GM19324 (cell line): Measurements from ENCODE around the gene ZNF691.
A peak's percentile ranks its signal among the peaks of the same experiment; 100 is the strongest.

ENCODE experiments used
- ATAC-seq: cut with Tn5 transposase; IDR thresholded peaks from one replicate; pipeline ENCODE4 v1.9.1; 2021; ENCODE audit warnings: mild to moderate bottlenecking, moderate library complexity; ENCODE audit not compliant: unreplicated experiment, low FRiP score

The ZNF691 gene

GRCh38 chr1:42831273-42831672, 15.1 kb upstream of the ZNF691 start:
- ATAC-seq = no peak

DNA sequence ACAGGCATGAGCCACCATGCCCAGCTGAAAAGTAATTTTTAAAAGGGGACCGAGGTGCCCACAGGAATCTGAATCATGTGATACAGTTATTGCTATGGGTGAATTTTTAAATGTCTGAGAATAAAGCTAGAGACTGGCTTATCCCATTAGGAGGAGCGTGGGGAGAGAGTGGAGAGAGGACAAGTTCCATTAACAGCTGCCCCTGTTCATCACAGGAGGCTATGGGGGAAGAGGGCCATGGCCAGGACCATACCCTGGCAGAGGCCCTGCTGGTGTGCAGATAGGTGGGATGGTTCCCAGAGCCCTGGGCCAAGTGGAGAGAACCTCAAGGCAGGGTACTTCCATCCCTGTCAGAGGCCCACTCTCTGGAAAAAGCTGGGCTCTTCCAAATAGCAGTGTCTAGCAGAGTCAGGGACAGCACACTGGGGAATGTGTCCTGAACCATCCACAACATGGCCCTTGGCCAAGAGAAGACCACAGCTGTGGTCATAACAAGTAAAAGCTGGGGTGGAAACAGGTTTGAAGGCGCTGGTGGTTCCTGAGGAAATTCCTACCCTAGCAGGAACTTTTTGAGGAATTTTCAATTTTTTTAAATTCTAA, 13.7 kb upstream of the ZNF691 start:
- ATAC-seq = no peak

- no peak for ATAC-seq
Measured at GRCh38 chr1:42833981-42834380, 12.4 kb upstream of the ZNF691 start.

DNA sequence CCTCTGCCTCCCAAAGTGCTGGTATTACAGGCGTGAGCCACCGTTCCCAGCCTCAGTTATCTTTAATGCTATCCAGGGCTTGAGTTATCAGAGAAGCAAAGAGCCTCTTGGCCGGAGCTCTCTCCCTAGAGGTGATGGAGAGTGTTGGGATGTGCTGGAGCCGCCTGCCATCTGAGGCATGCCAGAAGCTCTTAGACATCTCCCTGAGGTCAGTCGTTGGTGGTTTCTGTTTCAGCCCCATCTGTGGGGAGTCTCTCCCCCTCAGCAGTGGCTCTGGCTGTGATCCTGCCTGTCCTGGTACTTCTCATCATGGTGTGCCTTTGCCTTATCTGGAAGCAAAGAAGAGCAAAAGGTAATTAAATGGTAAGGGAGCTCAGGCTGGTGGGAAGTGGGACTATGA, 11.6 kb upstream of the ZNF691 start:
- no peak for ATAC-seq

GRCh38 chr1:42835422-42835821, 11.0 kb upstream of the ZNF691 start:
- ATAC-seq = no peak

GRCh38 chr1:42837709-42838108, 8.7 kb upstream of the ZNF691 start:
- ATAC-seq = no peak

- no peak for ATAC-seq
Measured at GRCh38 chr1:42838482-42839190, 7.8 kb upstream of the ZNF691 start.

DNA sequence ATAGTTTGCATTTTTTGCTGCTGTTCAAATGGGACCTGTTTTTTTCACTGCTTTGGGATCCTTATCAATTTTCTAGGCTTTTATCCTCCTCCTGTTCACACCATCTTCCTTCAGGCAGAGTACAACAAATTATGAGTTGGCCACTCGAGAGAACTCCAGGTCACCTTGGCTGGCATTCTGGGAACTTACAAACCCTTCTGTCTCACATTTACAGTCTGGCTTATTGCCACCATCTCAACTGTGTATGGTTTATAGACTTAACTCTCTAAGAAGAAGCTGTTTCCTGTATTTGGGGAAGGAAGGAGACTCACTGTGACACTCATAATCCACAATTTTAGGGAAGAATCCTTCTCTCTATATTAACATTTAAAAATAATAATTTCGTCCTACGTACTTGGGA, 5.4 kb upstream of the ZNF691 start:
- no peak for ATAC-seq

DNA sequence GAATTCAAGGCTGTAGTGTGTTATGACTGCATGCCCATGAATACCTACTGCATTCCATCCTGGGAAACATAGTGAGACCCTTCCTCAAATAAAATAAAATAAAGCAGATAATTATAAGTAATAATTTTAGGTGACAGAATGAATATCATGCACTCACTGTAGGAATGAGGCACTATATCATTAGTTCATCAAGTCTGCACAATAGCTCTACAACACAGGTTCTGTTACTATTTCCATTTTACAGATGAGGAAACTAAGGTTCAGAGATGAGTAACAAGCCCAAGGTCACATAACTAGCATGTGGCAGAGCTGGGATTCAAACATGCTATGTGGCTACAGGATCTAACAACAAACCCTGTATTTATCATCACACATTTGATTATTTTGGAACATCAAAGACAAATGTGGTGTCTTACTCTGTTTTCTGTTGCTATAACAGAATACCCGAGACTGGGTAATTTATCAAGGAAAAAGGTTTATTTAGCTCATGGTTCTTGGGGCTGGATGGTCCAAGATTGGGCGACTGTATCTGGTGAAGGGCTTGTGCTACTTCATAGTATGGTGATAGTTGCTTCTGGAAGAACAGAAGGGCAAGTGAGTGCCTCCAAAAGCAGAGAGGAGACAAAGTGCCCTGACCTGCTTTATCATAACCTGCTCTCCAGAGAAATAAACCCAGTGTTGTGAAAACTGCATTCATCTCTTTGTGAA, 4.8 kb upstream of the ZNF691 start:
- no peak for ATAC-seq

GRCh38 chr1:42844592-42845140, 1.7 kb upstream of the ZNF691 start:
- no peak for ATAC-seq

DNA sequence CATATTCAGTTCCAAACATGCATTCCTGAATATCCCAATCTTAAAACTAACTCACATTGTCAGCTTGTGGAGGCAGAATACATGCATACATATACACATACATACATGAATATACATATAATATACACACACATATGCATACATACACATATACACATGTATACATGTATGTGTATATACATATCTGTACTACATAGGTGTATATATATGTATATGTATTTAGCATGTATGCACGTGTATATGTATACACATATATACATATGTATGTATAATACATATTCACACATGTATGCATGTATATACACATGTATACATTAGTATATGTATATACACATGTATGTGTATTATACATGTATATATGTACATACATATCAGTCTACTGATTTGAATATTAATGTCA, 1.2 kb upstream of the ZNF691 start:
- ATAC-seq = no peak

DNA sequence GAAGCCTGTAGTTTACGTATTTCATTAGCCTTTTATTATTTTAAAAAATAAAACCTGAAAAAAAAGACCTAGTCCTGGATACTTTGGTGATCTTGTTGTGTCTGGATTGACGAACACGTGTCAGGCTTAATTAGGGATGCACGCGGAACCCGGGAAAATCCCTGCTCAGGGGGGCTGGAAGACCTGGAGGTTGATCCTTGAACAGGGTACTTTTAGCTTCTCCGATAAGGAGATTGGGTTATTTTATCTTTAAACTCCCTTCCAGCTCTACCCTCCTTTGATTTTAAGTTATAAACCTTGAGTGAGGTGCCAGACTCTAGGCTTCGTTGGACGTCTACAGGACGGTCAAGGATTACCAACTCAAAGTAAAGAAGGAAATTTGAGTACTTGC, 552 bp upstream of the ZNF691 start:
- peak; percentile 15 for ATAC-seq

GRCh38 chr1:42847111-42847595, 740 bp downstream of the ZNF691 start:
- ATAC-seq = no peak

DNA sequence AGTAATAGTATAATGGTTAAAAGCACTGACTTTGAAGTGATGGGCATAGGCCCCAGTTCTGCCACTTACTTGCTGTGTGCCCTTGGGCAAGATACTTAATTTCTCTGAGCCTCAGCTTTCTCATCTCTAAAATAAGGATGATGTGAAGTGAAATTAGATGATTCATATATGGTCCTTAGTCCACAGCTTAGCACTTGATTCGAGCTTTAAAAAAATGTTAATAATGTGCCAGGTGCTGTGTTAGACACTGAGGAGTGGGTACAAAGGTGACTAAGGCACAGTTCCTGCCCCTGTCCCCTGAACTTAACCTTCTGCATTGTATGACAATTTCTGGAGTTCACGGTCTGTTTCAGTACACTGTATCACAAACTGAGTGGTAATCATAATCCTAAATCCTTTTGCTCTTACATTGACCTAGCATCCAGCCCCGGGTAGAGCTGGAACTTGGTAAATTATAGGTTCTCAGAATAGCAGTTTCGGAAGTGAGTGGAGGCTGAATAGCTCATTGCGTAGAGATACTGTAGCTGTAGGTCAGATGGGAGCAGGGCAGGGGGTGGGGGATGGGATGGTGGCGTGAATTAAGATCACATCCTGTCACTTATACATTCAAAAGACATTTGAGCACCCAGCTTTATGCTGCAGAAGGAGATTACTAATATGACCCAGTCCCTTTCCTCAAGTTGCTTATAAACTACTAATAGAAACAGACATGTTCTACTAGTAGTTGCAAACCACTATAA, 1.5 kb downstream of the ZNF691 start:
- ATAC-seq = no peak

DNA sequence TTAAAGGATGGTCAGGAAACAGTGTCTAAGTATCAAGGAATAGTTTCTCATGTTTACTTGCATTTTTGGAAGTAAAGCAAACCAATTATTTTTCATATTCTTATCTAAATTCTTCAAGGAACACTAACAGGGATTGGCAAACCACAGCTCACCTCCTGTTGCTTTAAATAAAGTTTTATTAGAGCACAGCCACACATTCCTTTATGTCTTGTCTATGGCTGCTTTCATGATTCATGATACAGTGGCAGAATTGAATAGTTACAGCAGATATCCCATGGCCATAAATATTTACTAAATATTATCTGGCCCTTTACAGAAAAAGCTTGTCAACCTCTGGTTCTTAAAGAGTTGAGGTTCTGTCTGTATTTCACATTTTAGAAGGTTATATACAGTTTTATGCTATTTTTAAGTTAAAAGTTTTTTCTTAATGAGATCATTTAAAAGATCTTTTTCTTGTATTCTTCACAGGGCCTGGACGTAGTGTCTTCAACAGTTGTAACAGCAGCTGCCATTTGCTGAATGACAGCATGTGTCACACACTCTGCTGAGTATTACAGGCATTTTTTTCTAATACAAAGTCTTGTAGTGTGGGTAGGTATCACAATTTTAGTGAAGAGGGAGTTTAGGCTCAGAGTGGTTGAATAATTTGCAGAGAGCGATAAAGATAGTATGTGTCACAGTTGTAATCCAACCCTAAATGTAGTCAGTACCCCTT, 2.6 kb downstream of the ZNF691 start:
- no peak for ATAC-seq

DNA sequence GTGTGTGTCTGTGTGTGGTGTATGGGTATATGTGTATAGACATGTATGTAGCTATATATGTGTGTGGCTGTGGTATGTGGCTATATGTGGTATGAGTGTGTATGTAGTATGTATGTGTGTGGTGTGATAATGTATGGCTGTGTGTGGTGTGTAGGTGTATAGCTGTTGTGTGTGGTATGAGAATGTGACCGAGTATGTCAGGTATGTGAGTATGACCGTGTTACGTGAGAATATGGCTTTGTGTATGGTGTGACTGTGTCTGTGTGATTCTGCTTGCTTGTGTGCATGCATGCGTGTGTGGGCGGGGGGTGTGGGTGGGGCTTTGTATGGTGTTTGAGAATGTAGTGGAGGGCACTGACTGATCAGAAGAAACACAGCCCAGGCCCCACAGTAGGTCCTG, 3.5 kb downstream of the ZNF691 start:
- ATAC-seq = no peak

DNA sequence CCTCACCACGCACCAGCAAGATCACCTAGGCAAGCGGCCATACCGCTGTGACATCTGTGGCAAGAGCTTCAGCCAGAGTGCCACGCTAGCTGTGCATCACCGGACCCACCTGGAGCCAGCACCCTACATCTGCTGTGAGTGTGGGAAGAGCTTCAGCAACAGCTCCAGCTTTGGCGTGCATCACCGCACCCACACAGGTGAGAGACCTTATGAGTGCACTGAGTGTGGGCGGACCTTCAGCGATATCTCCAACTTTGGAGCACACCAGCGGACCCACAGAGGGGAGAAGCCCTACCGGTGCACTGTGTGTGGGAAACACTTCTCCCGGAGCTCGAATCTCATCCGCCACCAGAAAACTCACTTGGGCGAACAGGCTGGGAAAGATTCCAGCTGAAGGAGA, 5.0 kb downstream of the ZNF691 start:
- ATAC-seq = no peak

DNA sequence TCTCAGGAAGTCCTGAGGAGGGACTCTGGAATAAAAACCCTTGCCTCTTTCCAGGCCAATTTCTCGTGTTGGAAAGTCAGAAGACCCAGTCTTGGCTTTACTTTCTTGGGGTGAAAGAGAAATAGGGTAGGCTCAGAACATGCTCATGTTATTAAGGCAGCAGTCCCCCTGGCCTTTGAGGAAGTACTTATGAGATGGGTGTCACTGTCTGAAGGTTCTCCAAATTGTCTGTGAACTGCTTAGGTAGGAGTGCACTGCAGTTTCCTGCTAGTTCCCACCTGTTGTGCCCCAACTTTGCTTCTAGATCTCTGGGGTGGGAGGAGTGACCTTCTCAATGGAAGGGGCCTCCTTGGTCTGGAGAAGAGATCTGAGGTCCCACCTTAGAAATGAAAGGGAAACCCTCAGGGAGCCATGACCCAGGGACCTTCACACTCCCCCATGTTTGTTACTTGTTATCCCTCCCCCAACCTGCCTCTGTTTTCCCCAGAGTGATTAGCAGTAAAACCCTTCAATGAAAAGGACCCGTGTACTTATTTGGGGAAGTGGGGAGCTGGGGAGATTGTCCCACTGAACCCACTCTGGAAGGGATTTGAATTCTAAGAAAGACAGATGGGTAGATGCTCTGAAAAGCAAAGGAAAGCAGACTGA, 5.7 kb downstream of the ZNF691 start:
- no peak for ATAC-seq

DNA sequence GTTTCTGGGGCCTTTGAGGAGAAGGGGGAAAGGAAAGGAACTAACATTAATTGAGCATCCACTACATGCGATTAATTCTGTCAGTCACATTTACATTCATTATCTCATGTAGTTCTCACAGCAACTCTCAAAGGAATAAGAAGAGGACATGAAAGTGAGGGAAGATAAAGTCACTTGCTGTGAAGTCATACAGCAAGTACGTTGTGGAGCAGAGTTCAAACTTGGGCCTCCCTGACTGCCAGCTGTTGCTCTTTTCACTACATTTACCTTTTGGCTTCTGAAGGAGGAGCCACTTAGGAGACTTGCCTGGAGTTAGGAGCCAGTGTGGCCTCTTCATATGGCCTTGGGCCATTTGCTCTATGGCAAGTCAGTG, 6.2 kb downstream of the ZNF691 start:
- ATAC-seq = no peak
